ENCODE measurements around the gene ATG14. TPM values are rescaled to one million over a fixed set of nuclear protein-coding genes. Genes with fewer than 3 reads are reported as not detected.
"Not testable (repeated sequence)": the region's sequence is repeated elsewhere in the genome, so short reads cannot be mapped to it uniquely, and the experiment has no call there.

ATG14 gene
- total RNA-seq, 1 donor from 2014 or later: 10.5 TPM

GRCh38 chr14:55348766-55349453, 62.7 kb downstream of the ATG14 start:
- no peaks in the 10 kb centered on the region for H3K27me3 ChIP-seq (ENCODE audit: control insufficient read depth, insufficient read depth, low read length)
- H3K4me3 ChIP-seq (ENCODE audit: low read depth, low read length): no peak overlapping the region
- DNase-seq (ENCODE audit: low read depth) (peak; percentile 78), FAIRE-seq (no peak)
- TF ChIP-seq, protein P1, sequence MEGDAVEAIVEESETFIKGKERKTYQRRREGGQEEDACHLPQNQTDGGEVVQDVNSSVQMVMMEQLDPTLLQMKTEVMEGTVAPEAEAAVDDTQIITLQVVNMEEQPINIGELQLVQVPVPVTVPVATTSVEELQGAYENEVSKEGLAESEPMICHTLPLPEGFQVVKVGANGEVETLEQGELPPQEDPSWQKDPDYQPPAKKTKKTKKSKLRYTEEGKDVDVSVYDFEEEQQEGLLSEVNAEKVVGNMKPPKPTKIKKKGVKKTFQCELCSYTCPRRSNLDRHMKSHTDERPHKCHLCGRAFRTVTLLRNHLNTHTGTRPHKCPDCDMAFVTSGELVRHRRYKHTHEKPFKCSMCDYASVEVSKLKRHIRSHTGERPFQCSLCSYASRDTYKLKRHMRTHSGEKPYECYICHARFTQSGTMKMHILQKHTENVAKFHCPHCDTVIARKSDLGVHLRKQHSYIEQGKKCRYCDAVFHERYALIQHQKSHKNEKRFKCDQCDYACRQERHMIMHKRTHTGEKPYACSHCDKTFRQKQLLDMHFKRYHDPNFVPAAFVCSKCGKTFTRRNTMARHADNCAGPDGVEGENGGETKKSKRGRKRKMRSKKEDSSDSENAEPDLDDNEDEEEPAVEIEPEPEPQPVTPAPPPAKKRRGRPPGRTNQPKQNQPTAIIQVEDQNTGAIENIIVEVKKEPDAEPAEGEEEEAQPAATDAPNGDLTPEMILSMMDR (IDR thresholded peaks at IDR 0.05; ENCODE audit: insufficient read depth, low read length, severe bottlenecking): no peak
- H3K36me3 ChIP-seq (ENCODE audit: control insufficient read depth, insufficient read depth, low read length): peaks cover 2% of the 10 kb centered on the region

- FAIRE-seq: no peak
- TF ChIP-seq, protein P1 (IDR thresholded peaks at IDR 0.05; ENCODE audit: insufficient read depth, low read length, severe bottlenecking): no peak
- no peak overlapping the region for H3K4me3 ChIP-seq (ENCODE audit: low read depth, low read length)
Observed at GRCh38 chr14:55347748-55348147, 63.9 kb downstream of the ATG14 start.

DNA sequence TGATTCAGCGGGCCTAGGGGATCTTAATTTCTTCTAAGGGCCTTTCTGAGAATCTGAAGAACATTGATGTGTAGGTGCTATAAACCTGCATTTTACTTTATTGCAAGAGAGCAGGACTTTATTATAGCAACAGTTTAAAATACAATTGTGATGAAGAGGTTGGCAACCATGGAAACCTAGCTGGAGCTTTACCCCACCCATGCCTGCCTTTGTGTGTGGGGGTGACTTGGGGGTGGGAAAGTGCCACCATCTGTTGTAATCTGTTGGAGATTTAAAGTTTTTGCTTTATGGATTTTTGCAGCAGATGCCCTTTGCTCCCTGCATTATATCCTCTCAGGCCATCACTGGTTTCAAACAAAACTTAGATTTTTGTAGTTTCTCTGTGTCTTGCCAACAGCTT, 64.6 kb downstream of the ATG14 start:
- Histone ChIP-seq H3K4me3 (ENCODE audit: low read depth, low read length) (no peak overlapping the region), H3K27me3 (ENCODE audit: control insufficient read depth, insufficient read depth, low read length) (no peaks in the 10 kb centered on the region), H3K36me3 (ENCODE audit: control insufficient read depth, insufficient read depth, low read length) (peaks cover 2% of the 10 kb centered on the region)
- FAIRE-seq (no peak), DNase-seq (ENCODE audit: low read depth) (no peak)
- TF ChIP-seq, protein P1 (IDR thresholded peaks at IDR 0.05; ENCODE audit: insufficient read depth, low read length, severe bottlenecking): no peak

More at GRCh38 chr14:55347748-55348147, 63.9 kb downstream of the ATG14 start:
- DNase-seq (ENCODE audit: low read depth): no peak
- no peaks in the 10 kb centered on the region for H3K27me3 ChIP-seq (ENCODE audit: control insufficient read depth, insufficient read depth, low read length)
- H3K36me3 ChIP-seq (ENCODE audit: control insufficient read depth, insufficient read depth, low read length): peaks cover 2% of the 10 kb centered on the region

DNA sequence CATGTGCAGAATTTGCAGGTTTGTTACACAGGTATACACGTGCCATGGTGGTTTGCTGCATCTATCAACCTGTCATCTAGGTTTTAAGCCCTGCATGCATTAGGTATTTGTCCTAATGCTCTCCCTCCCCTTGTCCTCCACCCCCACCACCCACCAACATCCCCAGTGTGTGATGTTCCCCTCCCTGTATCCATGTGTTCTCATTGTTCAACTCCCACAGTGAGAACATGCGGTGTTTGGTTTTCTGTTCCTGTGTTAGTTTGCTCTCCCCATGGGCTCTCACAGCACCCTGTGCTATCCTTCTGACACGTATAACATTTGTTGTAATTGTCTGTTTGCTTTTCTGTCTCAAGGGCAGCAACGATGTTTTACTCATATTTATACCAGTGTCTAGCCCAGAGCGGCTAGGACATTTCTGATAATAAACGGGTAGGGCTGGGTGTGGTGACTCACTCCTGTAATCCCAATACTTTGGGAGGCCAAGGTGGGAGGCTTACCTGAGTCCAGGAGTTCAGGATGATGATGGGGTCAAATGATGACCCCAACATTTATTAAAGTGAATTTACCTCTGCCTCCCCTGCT, 67.0 kb downstream of the ATG14 start:
- not testable (repeated sequence) for FAIRE-seq; DNase-seq (ENCODE audit: low read depth); H3K27me3 ChIP-seq (ENCODE audit: control insufficient read depth, insufficient read depth, low read length); H3K36me3 ChIP-seq (ENCODE audit: control insufficient read depth, insufficient read depth, low read length); H3K4me3 ChIP-seq (ENCODE audit: low read depth, low read length)

GRCh38 chr14:55341781-55342180, 69.8 kb downstream of the ATG14 start:
- H3K27me3 ChIP-seq (ENCODE audit: control insufficient read depth, insufficient read depth, low read length): no peaks in the 10 kb centered on the region
- DNase-seq (ENCODE audit: low read depth) (no peak), FAIRE-seq (no peak)
- no peak overlapping the region for H3K4me3 ChIP-seq (ENCODE audit: low read depth, low read length)
- no peaks in the 10 kb centered on the region for H3K36me3 ChIP-seq (ENCODE audit: control insufficient read depth, insufficient read depth, low read length)
- TF ChIP-seq, protein P1 (IDR thresholded peaks at IDR 0.05; ENCODE audit: insufficient read depth, low read length, severe bottlenecking): no peak

DNA sequence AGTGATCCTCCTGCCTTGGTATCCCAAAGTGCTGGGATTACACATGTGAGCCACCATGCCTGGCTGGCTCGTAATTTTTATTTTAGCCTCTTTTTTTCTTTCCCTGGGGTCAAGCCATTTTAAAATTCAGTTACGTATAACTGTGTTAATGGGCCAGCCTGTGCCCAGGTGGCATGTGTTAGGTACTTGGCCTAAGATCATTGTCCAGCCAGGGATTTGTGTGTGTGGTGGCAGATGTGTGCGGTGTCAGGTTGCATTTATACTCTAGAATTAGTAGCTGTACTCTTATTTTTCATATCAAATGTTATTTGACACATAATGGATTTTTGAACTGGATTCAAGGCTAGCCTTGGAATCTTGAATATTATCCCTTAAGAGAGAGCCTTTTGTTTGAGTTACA, 71.1 kb downstream of the ATG14 start:
- TF ChIP-seq, protein P1 (IDR thresholded peaks at IDR 0.05; ENCODE audit: insufficient read depth, low read length, severe bottlenecking): no peak
- no peaks in the 10 kb centered on the region for H3K36me3 ChIP-seq (ENCODE audit: control insufficient read depth, insufficient read depth, low read length)
- H3K4me3 ChIP-seq (ENCODE audit: low read depth, low read length): no peak overlapping the region
- FAIRE-seq (no peak), DNase-seq (ENCODE audit: low read depth) (no peak)
- no peaks in the 10 kb centered on the region for H3K27me3 ChIP-seq (ENCODE audit: control insufficient read depth, insufficient read depth, low read length)

Measured in bronchial epithelial cell (primary cell).